Sigmoid colon (tissue), 7 donors: ENCODE measurements around the gene VMO1. TPM values are rescaled to one million over a fixed set of nuclear protein-coding genes. Genes with fewer than 3 reads are reported as not detected.
A peak's percentile ranks its signal among the peaks of the same experiment; 100 is the strongest.

Experiments used
- DNase-seq: peaks from one replicate; pipeline ENCODE4 v3.0.0-alpha.2; 2019
- H3K27ac ChIP-seq, 4 donors: fragments of 200-600 bp; sonication (generic); one replicate each; pipeline ENCODE4 v1.5.1; 2016 to 2019; ENCODE audit warnings: mild to moderate bottlenecking in 1 of 4
- H3K27me3 ChIP-seq, 3 donors: fragments of 200-600 bp; sonication (generic); one replicate each; pipeline ENCODE4 v1.5.1; 2019; ENCODE audit warnings: mild to moderate bottlenecking in 1 of 3
- H3K36me3 ChIP-seq, 4 donors: fragments of 200-600 bp; sonication (generic); one replicate each; pipeline ENCODE4 v1.5.1; 2016 to 2019
- H3K4me1 ChIP-seq, 4 donors: fragments of 200-600 bp; sonication (generic); one replicate each; pipeline ENCODE4 v1.5.1; 2017 to 2019
- H3K4me3 ChIP-seq, 4 donors: fragments of 200-600 bp; sonication (generic); one replicate each; pipeline ENCODE4 v1.5.1; 2017 to 2019; ENCODE audit warnings: mild to moderate bottlenecking in 2 of 4, moderate library complexity in 1 of 4
- H3K9me3 ChIP-seq, 4 donors: fragments of 200-600 bp in 3 of 4; sonication (generic) in 3 of 4; one replicate each; pipeline versions ENCODE4 v1.5.1 to v1.6.1; 2013 to 2019
- EP300 ChIP-seq, 4 donors: sonication (generic); formaldehyde crosslinking; IDR thresholded peaks; one replicate each; pipeline ENCODE4 v1.6.1; 2017; ENCODE audit warnings: antibody characterized with exemption in 4 of 4
- POLR2A ChIP-seq, 2 donors: fragments of 450-650 bp; IDR thresholded peaks; one replicate each; pipeline ENCODE4 v1.6.1; 2016; ENCODE audit warnings: antibody characterized with exemption in 2 of 2, mild to moderate bottlenecking in 2 of 2, moderate library complexity in 2 of 2
- POLR2AphosphoS5 ChIP-seq, 4 donors: sonication (generic); formaldehyde crosslinking; IDR thresholded peaks; one replicate each; pipeline ENCODE4 v1.6.1; 2017; ENCODE audit warnings: antibody characterized with exemption in 4 of 4
- WGBS, 2 donors: extraction: QIAGEN DNeasy Blood & Tissue Kit; methylation state at CpG; one replicate each; pipeline ENCODE4 v1.1.7; 2013; 5-methylcytosine and 5-hydroxymethylcytosine counted together
- intact Hi-C: fragments of 100-400 bp; cut with DNase I; formaldehyde crosslinking; loops from one replicate; pipeline ENCODE4 v1.15.1; 2023
- polyA plus RNA-seq, 3 donors: library from polyadenylated mRNA; stranded (reverse); fragments of 200-250 nt; gene quantifications; one replicate each; pipeline ENCODE4 v1.2.3, GENCODE V29; 2013
- total RNA-seq, 4 donors: library from RNA; depleted of rRNA; stranded (reverse); fragments of >200 nt; gene quantifications; one replicate each; pipeline ENCODE4 v1.1.0, GENCODE V29; 2016
- TF ChIP-seq, protein P1 (sequence below), 4 experiments: fragments of 450-650 bp in 3 of 4; fragments of 200-600 bp in 1 of 4; IDR thresholded peaks; one replicate each; pipeline ENCODE4 v1.5.1; 2016 to 2019; ENCODE audit warnings: antibody characterized with exemption in 4 of 4, mild to moderate bottlenecking in 3 of 4, moderate library complexity in 2 of 4
- donor health status: healthy with polysubstance abuse.
- donor health status: Bipolar disorder and iron deficiency.
- donor health status: healthy.

VMO1 gene
- total and polyA plus RNA-seq, 7 donors, result 1.1 to 6.4 (median 4.1) TPM; not detected in 2

DNA sequence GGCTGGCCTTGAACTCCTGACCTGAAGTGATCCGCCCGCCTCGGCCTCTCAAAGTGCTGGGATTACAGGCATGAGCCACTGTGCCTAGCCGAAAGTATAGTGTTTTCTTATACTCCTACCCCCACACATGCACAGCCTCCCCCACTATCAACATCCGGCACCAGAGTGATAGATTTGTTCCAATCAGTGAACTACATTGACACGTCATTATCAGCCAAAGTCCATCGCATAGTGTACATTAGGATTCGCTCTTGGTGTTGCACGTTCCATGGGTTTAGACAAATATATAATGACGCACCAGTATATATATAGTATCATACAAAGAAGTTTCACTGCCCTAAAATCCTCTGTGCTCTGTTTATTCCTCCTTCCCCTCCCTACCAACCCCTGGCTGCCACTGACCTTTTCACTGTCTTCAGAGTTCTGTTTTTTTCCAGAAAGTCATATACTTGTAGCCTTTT lies 26.4 kb downstream of the VMO1 start:
- DNase-seq, result no peak
- intact Hi-C loops, result no loop called here
- Histone ChIP-seq H3K36me3 (no peaks in the 10 kb centered on the region), H3K4me3 (no peak overlapping the region), H3K9me3 (no peaks in the 10 kb centered on the region), H3K27ac (no peak overlapping the region), H3K4me1 (no peaks in the 10 kb centered on the region), H3K27me3 (peaks cover 0 to 12% (median 0%) of the 10 kb centered on the region in 3 donors)
- no peak for TF ChIP-seq POLR2AphosphoS5 (IDR thresholded peaks at IDR 0.05)
- no peak for TF ChIP-seq POLR2A (IDR thresholded peaks at IDR 0.05)
- TF ChIP-seq EP300 (IDR thresholded peaks at IDR 0.05), result no peak
- TF ChIP-seq, protein P1, sequence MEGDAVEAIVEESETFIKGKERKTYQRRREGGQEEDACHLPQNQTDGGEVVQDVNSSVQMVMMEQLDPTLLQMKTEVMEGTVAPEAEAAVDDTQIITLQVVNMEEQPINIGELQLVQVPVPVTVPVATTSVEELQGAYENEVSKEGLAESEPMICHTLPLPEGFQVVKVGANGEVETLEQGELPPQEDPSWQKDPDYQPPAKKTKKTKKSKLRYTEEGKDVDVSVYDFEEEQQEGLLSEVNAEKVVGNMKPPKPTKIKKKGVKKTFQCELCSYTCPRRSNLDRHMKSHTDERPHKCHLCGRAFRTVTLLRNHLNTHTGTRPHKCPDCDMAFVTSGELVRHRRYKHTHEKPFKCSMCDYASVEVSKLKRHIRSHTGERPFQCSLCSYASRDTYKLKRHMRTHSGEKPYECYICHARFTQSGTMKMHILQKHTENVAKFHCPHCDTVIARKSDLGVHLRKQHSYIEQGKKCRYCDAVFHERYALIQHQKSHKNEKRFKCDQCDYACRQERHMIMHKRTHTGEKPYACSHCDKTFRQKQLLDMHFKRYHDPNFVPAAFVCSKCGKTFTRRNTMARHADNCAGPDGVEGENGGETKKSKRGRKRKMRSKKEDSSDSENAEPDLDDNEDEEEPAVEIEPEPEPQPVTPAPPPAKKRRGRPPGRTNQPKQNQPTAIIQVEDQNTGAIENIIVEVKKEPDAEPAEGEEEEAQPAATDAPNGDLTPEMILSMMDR (IDR thresholded peaks at IDR 0.05), result no peak
- 39 to 75% methylated on average over 10 of the region's 10 CpGs for WGBS, 2 donors

DNA sequence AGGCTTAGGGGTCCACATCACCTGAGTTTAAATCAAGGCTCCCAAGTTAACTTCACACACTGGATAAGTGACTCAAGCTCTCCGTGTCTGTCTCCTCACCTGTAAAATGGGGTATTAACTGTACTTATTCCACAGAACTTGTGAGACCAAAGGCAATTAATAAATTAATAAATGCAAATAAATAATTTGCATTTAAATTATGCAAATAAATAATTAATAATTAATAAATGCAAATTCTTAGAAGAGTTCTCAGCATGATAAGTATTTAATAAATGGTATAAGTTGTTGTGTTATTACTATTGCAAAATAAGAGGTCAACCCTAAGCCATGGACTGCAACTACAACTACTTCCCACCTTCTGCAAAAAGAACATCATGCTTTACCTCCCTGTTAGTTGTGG lies 32.8 kb downstream of the VMO1 start:
- TF ChIP-seq POLR2AphosphoS5 (IDR thresholded peaks at IDR 0.05) (no peak), EP300 (IDR thresholded peaks at IDR 0.05) (no peak), POLR2A (IDR thresholded peaks at IDR 0.05) (no peak)
- TF ChIP-seq, protein P1 (IDR thresholded peaks at IDR 0.05), result no peak
- WGBS, 2 donors, result 85 to 87% methylated on average over 1 of the region's 1 CpG
- intact Hi-C loops, result no loop called here
- Histone ChIP-seq H3K9me3 (no peaks in the 10 kb centered on the region), H3K4me1 (no peaks in the 10 kb centered on the region), H3K27ac (no peak overlapping the region), H3K4me3 (no peak overlapping the region), H3K36me3 (no peaks in the 10 kb centered on the region), H3K27me3 (peaks cover 0 to 45% (median 0%) of the 10 kb centered on the region in 3 donors)
- DNase-seq, result no peak

DNA sequence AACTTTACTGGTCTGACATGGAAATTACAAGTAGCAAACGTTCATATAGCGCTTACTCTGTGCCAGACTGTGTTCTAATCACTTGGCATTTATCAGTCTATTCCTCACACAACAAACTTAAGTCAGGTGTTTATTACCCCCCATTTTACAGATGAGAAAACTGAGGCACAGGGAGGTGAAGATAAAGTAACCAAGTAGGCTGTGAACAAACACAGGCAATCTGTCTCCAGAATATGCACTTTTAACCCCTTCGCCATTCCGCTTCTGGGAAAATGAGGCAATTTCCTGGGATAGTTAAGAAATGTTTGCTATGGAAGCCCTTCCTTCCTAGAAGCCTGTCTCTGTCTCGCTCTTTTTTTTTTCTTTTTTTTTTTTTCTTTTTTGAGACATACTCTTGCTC lies 34.2 kb downstream of the VMO1 start:
- intact Hi-C loops, result no loop called here
- DNase-seq, result no peak
- Histone ChIP-seq H3K27ac (no peak overlapping the region), H3K4me3 (no peak overlapping the region), H3K4me1 (no peaks in the 10 kb centered on the region), H3K9me3 (no peaks in the 10 kb centered on the region), H3K27me3 (peaks cover 0 to 51% (median 0%) of the 10 kb centered on the region in 3 donors), H3K36me3 (no peaks in the 10 kb centered on the region)
- 58 to 71% methylated on average over 5 of the region's 5 CpGs for WGBS, 2 donors
- no peak for TF ChIP-seq POLR2AphosphoS5 (IDR thresholded peaks at IDR 0.05)
- TF ChIP-seq, protein P1 (IDR thresholded peaks at IDR 0.05), result no peak
- TF ChIP-seq POLR2A (IDR thresholded peaks at IDR 0.05), result no peak
- no peak for TF ChIP-seq EP300 (IDR thresholded peaks at IDR 0.05)

DNA sequence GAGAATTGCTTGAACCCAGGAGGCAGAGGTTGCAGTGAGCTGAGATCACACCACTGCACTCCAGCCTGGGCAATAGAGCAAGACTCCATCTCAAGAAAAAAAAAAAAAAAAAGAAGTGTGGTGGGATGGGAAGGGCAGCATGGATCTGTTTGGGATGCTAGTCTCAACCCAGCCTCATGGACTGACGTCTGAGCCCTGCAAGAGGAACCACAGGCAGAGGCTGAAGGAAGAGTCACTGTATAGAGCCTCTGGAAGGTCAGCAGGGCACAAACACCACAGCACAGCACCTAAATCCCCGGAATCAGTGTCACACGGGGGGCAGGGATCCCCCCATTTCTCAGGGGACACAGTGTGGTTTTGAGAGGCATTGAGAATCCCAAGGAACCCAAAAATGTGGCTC lies 35.6 kb downstream of the VMO1 start:
- TF ChIP-seq POLR2AphosphoS5 (IDR thresholded peaks at IDR 0.05) (no peak), POLR2A (IDR thresholded peaks at IDR 0.05) (no peak), EP300 (IDR thresholded peaks at IDR 0.05) (no peak)
- TF ChIP-seq, protein P1 (IDR thresholded peaks at IDR 0.05), result no peak
- WGBS, 2 donors, result 38 to 46% methylated on average over 3 of the region's 3 CpGs
- intact Hi-C loops, result no loop called here
- H3K27ac ChIP-seq, result no peak overlapping the region
- no peaks in the 10 kb centered on the region for H3K9me3 ChIP-seq
- no peak for DNase-seq
- peaks cover 0 to 2% (median 0%) of the 10 kb centered on the region in 4 donors for H3K4me1 ChIP-seq
- H3K36me3 ChIP-seq, result no peaks in the 10 kb centered on the region
- H3K4me3 ChIP-seq, result no peak overlapping the region
- H3K27me3 ChIP-seq, result peaks cover 2 to 63% (median 11%) of the 10 kb centered on the region in 3 donors

DNA sequence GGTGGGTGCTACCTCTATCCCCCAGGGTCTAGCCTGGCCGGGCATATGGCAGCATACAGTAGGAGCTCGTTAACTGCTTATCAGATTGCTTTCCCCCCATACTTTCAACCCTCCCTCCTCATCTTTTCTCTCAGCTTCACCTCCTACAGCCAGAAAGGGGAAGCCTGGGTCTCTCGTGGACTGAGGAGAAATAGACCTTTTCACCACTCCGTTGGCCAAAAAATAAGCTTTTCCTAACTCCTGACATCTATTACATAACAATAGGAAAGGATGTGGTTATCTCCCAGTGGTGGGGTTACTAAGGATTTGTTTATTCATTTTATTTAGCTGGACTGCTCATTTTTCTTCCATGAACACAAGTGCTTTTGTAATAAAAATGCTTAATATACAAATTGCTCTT lies 37.5 kb downstream of the VMO1 start:
- intact Hi-C loops, result no loop called here
- peaks cover 0 to 9% (median 0%) of the 10 kb centered on the region in 4 donors for H3K4me1 ChIP-seq
- H3K9me3 ChIP-seq, result no peaks in the 10 kb centered on the region
- TF ChIP-seq POLR2AphosphoS5 (IDR thresholded peaks at IDR 0.05), result no peak
- no peak for TF ChIP-seq EP300 (IDR thresholded peaks at IDR 0.05)
- no peak for TF ChIP-seq POLR2A (IDR thresholded peaks at IDR 0.05)
- TF ChIP-seq, protein P1 (IDR thresholded peaks at IDR 0.05), result no peak
- H3K27ac ChIP-seq, result peak overlapping the region in 1 of 4 donors; percentile 34
- no peaks in the 10 kb centered on the region for H3K36me3 ChIP-seq
- no peak for DNase-seq
- H3K4me3 ChIP-seq, result no peak overlapping the region
- 56 to 68% methylated on average over 4 of the region's 4 CpGs for WGBS, 2 donors
- peaks cover 7 to 70% (median 27%) of the 10 kb centered on the region in 3 donors for H3K27me3 ChIP-seq
